GM12872 (cell line): ENCODE results near the gene GPC5.

ENCODE experiments used
- CTCF ChIP-seq: IDR thresholded peaks from 3 replicates; pipeline ENCODE4 v1.5.1; 2011; ENCODE audit warnings: low read depth, mild to moderate bottlenecking, low read length, moderate library complexity; ENCODE audit not compliant: insufficient read depth

Gene GPC5

DNA sequence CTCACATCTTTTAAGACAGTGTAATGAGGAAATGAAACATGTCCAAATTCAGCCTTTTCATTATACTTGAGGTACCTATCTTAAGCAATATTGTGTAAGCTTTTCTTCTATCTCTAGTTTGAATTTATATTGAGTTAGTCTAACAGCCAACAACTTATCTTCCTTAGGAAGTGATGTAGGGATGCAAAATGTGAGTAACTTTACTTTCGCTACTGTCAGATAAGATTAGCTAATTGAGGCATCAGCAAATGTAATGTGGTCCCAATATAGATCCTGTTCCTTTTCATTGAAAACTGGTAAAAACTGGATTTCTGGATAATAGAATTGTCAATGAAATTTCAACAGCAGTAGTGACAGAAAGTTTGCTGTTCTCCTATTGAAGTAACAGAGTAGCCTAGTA, 902.2 kb downstream of the GPC5 start:
- TF ChIP-seq CTCF: no peak

GRCh38 chr13:92303428-92303827, 905.0 kb downstream of the GPC5 start:
- no peak for TF ChIP-seq CTCF

DNA sequence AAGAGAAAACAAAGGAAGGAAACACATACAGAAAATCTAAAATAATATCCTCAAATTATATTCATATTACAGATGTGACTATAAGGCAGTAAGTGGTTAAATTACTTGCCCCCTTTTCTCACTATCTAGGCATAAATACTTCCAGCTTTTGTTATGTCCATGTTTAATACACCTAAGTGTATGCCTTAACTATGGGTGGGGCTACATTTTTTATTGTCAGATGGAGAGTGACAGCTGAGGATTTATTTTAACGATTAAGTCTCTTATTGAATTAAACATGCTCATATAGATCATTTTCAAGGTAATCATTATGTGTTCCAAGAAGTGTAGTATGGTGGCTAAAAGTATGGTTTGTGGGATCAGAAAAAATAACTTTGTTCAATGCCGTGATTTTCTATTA, 909.3 kb downstream of the GPC5 start:
- TF ChIP-seq CTCF: no peak

GRCh38 chr13:92312823-92313222, 914.4 kb downstream of the GPC5 start:
- TF ChIP-seq CTCF: no peak

- TF ChIP-seq CTCF: no peak
These were observed 915.0 kb downstream of the GPC5 start for GRCh38 chr13:92313382-92313781.

DNA sequence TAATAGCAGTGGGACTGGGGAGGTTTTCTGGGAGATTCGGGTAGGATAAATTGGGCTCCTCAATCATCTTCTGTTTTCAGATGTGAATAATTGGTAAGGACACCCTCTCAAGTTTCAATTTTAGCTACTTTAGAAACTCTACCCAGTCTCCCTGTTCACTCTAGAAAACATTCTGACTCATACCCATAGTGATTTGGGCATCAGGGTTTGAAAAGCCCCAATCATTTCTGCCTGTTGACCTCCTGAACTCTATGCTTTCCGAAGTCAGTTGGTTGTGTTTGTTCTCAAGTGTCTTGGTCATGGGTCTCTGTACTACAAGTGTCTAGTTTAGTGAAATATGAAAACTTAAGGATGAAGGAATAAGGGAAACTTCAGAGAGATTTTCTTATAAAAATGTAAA, 916.8 kb downstream of the GPC5 start:
- no peak for TF ChIP-seq CTCF

DNA sequence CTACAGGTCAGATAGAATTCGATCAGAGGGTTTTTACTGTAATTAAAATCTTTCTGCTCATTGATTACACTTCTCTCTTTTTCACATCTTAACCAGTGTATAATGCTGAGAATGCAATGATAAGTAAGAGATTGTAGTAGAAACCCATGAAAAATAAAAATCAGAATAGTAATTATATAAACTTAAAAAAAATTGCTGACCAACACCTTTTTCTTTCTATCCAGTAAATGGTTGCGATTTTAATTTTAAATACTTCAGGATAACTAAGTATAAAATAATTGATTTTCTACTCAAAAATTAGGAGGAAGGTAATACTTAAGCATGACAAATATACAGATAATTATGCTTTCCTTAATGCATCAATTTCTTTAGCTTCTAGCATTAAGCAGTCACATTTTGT, 917.6 kb downstream of the GPC5 start:
- no peak for TF ChIP-seq CTCF

GRCh38 chr13:92317066-92317465, 918.6 kb downstream of the GPC5 start:
- TF ChIP-seq CTCF: no peak
